ENCODE measurements around the gene MB. TPM values are rescaled to one million over a fixed set of nuclear protein-coding genes. Genes with fewer than 3 reads are reported as not detected.

MB gene
- total RNA-seq, 2 donors from 2014 or later = 9.9 to 71.8 TPM

DNA sequence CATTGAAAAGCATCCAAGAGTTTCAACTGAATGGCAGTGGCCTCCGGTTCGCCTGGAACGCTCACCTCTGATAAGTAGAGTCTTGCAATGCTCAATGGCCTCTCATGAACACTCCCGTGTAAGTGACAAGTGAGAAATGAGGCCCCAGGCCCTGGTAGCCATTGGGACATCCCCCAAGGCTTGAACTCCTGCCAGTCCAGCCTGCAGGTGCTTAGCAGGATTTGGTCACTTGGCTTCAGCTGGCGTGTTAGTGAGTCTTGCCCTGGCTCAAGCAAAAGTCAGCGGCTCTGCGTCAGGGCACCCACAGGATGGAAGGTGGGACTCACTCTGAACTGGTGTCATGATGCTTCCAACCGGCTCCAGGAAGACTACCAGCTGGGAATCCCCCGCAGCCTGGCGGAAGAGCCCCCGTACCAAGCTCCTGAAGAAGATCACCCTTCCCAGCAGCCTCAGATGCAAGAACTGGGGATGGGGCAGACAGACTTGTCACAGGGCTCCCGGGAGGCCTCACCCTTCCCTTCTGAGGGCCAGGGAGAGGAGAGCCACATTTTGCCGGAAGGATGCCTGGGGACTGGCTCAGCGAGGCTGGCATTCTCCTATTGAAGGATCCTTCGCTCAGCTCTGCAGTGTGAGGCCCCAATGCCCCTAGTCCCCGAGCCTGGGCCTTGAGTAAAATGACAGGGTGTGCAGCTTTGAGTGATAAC lies 19.3 kb downstream of the MB start:
- DNase-seq (ENCODE audit: low spot score) = no peak
- H3K9me3 ChIP-seq = no peaks in the 10 kb centered on the region
- H3K27me3 ChIP-seq (replicated peaks; ENCODE audit: insufficient read depth) = no peaks in the 10 kb centered on the region
- TF ChIP-seq, protein P1, sequence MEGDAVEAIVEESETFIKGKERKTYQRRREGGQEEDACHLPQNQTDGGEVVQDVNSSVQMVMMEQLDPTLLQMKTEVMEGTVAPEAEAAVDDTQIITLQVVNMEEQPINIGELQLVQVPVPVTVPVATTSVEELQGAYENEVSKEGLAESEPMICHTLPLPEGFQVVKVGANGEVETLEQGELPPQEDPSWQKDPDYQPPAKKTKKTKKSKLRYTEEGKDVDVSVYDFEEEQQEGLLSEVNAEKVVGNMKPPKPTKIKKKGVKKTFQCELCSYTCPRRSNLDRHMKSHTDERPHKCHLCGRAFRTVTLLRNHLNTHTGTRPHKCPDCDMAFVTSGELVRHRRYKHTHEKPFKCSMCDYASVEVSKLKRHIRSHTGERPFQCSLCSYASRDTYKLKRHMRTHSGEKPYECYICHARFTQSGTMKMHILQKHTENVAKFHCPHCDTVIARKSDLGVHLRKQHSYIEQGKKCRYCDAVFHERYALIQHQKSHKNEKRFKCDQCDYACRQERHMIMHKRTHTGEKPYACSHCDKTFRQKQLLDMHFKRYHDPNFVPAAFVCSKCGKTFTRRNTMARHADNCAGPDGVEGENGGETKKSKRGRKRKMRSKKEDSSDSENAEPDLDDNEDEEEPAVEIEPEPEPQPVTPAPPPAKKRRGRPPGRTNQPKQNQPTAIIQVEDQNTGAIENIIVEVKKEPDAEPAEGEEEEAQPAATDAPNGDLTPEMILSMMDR (IDR thresholded peaks at IDR 0.05) = no peak
- TF ChIP-seq POLR2A (IDR thresholded peaks at IDR 0.05) (no peak), POLR2AphosphoS5 (IDR thresholded peaks at IDR 0.05) (no peak)
- 84% methylated on average over 16 of the region's 16 CpGs for WGBS
- H3K4me3 ChIP-seq = no peak overlapping the region
- no peak overlapping the region for H3K27ac ChIP-seq
- intact Hi-C loops (cut with DNase I) = no loop called here
- H3K4me1 ChIP-seq (replicated peaks) = no peaks in the 10 kb centered on the region
- H3K36me3 ChIP-seq = no peaks in the 10 kb centered on the region

DNA sequence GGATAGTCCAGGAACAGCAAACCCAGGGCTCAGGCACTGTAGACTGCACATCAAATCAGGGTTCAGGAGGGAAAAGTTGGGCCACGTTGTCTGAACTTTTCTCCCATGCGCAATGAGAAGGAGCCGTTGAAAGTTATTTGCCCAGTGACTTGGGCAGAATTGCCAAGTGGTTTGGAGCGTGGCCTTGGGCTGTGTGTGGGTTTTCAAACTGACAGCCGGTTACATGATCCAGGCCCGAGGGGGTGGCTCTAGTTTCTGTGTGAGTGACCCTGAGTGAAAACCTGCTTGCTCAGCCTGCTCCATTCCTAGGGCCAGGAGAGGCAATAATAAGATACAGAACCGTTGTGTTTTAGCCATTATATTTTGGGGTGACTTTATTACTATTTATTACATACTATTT lies 20.3 kb downstream of the MB start:
- no peak for DNase-seq (ENCODE audit: low spot score)
- TF ChIP-seq POLR2A (IDR thresholded peaks at IDR 0.05) (no peak), POLR2AphosphoS5 (IDR thresholded peaks at IDR 0.05) (no peak)
- TF ChIP-seq, protein P1 (IDR thresholded peaks at IDR 0.05) = no peak
- Histone ChIP-seq H3K4me3 (no peak overlapping the region), H3K36me3 (no peaks in the 10 kb centered on the region), H3K27ac (no peak overlapping the region), H3K4me1 (replicated peaks) (no peaks in the 10 kb centered on the region), H3K27me3 (replicated peaks; ENCODE audit: insufficient read depth) (no peaks in the 10 kb centered on the region), H3K9me3 (no peaks in the 10 kb centered on the region)
- WGBS = 77% methylated on average over 7 of the region's 7 CpGs
- intact Hi-C loops (cut with DNase I) = no loop called here

- Histone ChIP-seq H3K9me3 (no peaks in the 10 kb centered on the region), H3K27ac (no peak overlapping the region), H3K27me3 (replicated peaks; ENCODE audit: insufficient read depth) (no peaks in the 10 kb centered on the region), H3K4me3 (no peak overlapping the region), H3K36me3 (no peaks in the 10 kb centered on the region), H3K4me1 (replicated peaks) (no peaks in the 10 kb centered on the region)
- no peak for TF ChIP-seq POLR2AphosphoS5 (IDR thresholded peaks at IDR 0.05)
- TF ChIP-seq, protein P1 (IDR thresholded peaks at IDR 0.05) = no peak
- no peak for TF ChIP-seq POLR2A (IDR thresholded peaks at IDR 0.05)
- intact Hi-C loops (cut with DNase I) = no loop called here
- DNase-seq (ENCODE audit: low spot score) = no peak
- WGBS = 91% methylated on average over 5 of the region's 5 CpGs
Measured at GRCh38 chr22:35594686-35595085, 22.4 kb downstream of the MB start.

GRCh38 chr22:35593891-35594470 lies 23.1 kb downstream of the MB start:
- Histone ChIP-seq H3K9me3 (no peaks in the 10 kb centered on the region), H3K4me1 (replicated peaks) (no peaks in the 10 kb centered on the region), H3K4me3 (no peak overlapping the region), H3K27me3 (replicated peaks; ENCODE audit: insufficient read depth) (no peaks in the 10 kb centered on the region), H3K36me3 (no peaks in the 10 kb centered on the region), H3K27ac (no peak overlapping the region)
- no peak for DNase-seq (ENCODE audit: low spot score)
- intact Hi-C loops (cut with DNase I) = no loop called here
- TF ChIP-seq, protein P1 (IDR thresholded peaks at IDR 0.05) = no peak
- TF ChIP-seq POLR2A (IDR thresholded peaks at IDR 0.05) (no peak), POLR2AphosphoS5 (IDR thresholded peaks at IDR 0.05) (no peak)
- WGBS = 77% methylated on average over 14 of the region's 14 CpGs

Data from prostate gland (tissue), 2 donors.